CD4-positive, alpha-beta T cell (primary cell): Measurements from ENCODE around the gene TEAD4. TPM values are rescaled to one million over a fixed set of nuclear protein-coding genes. Genes with fewer than 3 reads are reported as not detected.

ENCODE experiments used
- ATAC-seq: fragments of 200-7000 bp; cut with Tn5 transposase; one replicate; pipeline ENCODE4 v1.10.0; 2022; ENCODE audit warnings: mild to moderate bottlenecking; ENCODE audit not compliant: poor library complexity
- CTCF ChIA-PET: fragments of 350-600 bp; sonication (Branson Sonifier 250); formaldehyde crosslinking; loops from one replicate; lab custom pipeline; 2021; ENCODE audit warnings: antibody characterized with exemption, inconsistent platforms; lab: Charles Lee
- POLR2A ChIA-PET: fragments of 350-600 bp; sonication (Branson Sonifier 250); formaldehyde crosslinking; loops from one replicate; lab custom pipeline; 2021; ENCODE audit warnings: antibody characterized with exemption, inconsistent platforms; lab: Charles Lee
- DNase-seq, 14 experiments: peaks; one replicate each; pipeline ENCODE4 v3.0.0-alpha.2; 2013 to 2020; ENCODE audit warnings: mixed read lengths in 2 of 14
- H3K27ac ChIP-seq, 2 donors: one replicate each; pipeline versions ENCODE4 v1.5.1 to v1.7.0; 2013; ENCODE audit warnings: low read length in 2 of 2, low read depth in 1 of 2, mild to moderate bottlenecking in 1 of 2
- H3K27me3 ChIP-seq, 2 experiments: 1 replicate in 1 of 2; 2 replicates in 1 of 2; pipeline versions ENCODE4 v1.6.1 to v1.7.0; 2013; ENCODE audit warnings: low read length in 2 of 2, control low read depth in 1 of 2, mild to moderate bottlenecking in 1 of 2, moderate library complexity in 1 of 2; ENCODE audit not compliant: insufficient read depth in 2 of 2, control insufficient read depth in 1 of 2
- H3K36me3 ChIP-seq: one replicate; pipeline ENCODE4 v1.6.1; 2013; ENCODE audit warnings: low read length, control low read depth; ENCODE audit not compliant: insufficient read depth
- H3K4me1 ChIP-seq: one replicate; pipeline ENCODE4 v1.6.1; 2013; ENCODE audit warnings: low read length, control low read depth; ENCODE audit not compliant: insufficient read depth
- H3K4me3 ChIP-seq: one replicate; pipeline ENCODE4 v1.5.1; 2013; ENCODE audit warnings: mild to moderate bottlenecking, low read length, moderate library complexity
- H3K9me3 ChIP-seq, 2 experiments: 1 replicate in 1 of 2; 2 replicates in 1 of 2; pipeline versions ENCODE4 v1.6.1 to v1.7.0; 2013; ENCODE audit warnings: low read length in 2 of 2, mild to moderate bottlenecking in 2 of 2, control low read depth in 1 of 2, moderate library complexity in 1 of 2; ENCODE audit not compliant: control insufficient read depth in 1 of 2, insufficient read depth in 1 of 2
- H3K27ac Mint-ChIP-seq: one replicate; pipeline ENCODE4 v1.8.0; 2020; ENCODE audit warnings: mixed read lengths
- H3K27me3 Mint-ChIP-seq: one replicate; pipeline ENCODE4 v1.8.0; 2021; ENCODE audit warnings: mixed read lengths
- H3K36me3 Mint-ChIP-seq: one replicate; pipeline ENCODE4 v1.8.0; 2021; ENCODE audit warnings: low read depth, mixed read lengths
- H3K4me1 Mint-ChIP-seq: one replicate; pipeline ENCODE4 v1.8.0; 2021; ENCODE audit warnings: low read depth, mixed read lengths
- H3K4me3 Mint-ChIP-seq: one replicate; pipeline ENCODE4 v1.8.0; 2020; ENCODE audit warnings: mild to moderate bottlenecking, mixed read lengths
- H3K9me3 Mint-ChIP-seq: one replicate; pipeline ENCODE4 v1.8.0; 2020; ENCODE audit warnings: mixed read lengths
- CTCF ChIP-seq: fragments of 200-600 bp; IDR thresholded peaks from one replicate; pipeline ENCODE4 v1.8.0; 2022; ENCODE audit warnings: antibody characterized with exemption, mild to moderate bottlenecking
- intact Hi-C, 2 experiments: fragments of 100-400 bp; cut with DNase I in 1 of 2; cut with micrococcal nuclease in 1 of 2; formaldehyde crosslinking; loops; one replicate each; pipeline versions ENCODE4 v1.15.1 to v1.9.0; 2023 to 2025; cut with DNase I, micrococcal nuclease
- total RNA-seq, 174 experiments: library from RNA in 2 of 174; stranded (reverse) in 2 of 174; gene quantifications; one replicate each; pipeline ENCODE4 v1.2.3 and lab custom pipeline; 2021 to 2026

Gene TEAD4
- total RNA-seq, 2 experiments from 2014 or later = not detected

GRCh38 chr12:2960390-2960956, 1.3 kb downstream of the TEAD4 start:
- Mint-ChIP-seq H3K27ac (no peak overlapping the region), H3K27me3 (peaks cover 64% of the 10 kb centered on the region), H3K4me3 (peak overlapping the region; percentile 40), H3K36me3 (no peaks in the 10 kb centered on the region), H3K9me3 (no peaks in the 10 kb centered on the region), H3K4me1 (peaks cover 16% of the 10 kb centered on the region)
- H3K4me1 ChIP-seq = peaks cover 10% of the 10 kb centered on the region
- CTCF ChIA-PET = no interaction called here
- no peak overlapping the region for H3K27ac ChIP-seq
- intact Hi-C loops = no loop called here
- TF ChIP-seq CTCF = no peak
- H3K9me3 ChIP-seq = peaks cover 0 to 4% of the 10 kb centered on the region in 2 experiments
- ATAC-seq (no peak), DNase-seq (no peak)
- POLR2A ChIA-PET = no interaction called here
- H3K36me3 ChIP-seq = no peaks in the 10 kb centered on the region
- H3K4me3 ChIP-seq = no peak overlapping the region
- H3K27me3 ChIP-seq = peaks cover 46 to 60% of the 10 kb centered on the region in 2 experiments

GRCh38 chr12:2960996-2961616, 1.9 kb downstream of the TEAD4 start:
- H3K36me3 Mint-ChIP-seq = no peaks in the 10 kb centered on the region
- peaks cover 65% of the 10 kb centered on the region for H3K27me3 Mint-ChIP-seq
- no peaks in the 10 kb centered on the region for H3K36me3 ChIP-seq
- no peak overlapping the region for H3K27ac Mint-ChIP-seq
- no peak for TF ChIP-seq CTCF
- ChIA-PET POLR2A (no interaction called here), CTCF (no interaction called here)
- DNase-seq = no peak
- H3K9me3 Mint-ChIP-seq = no peaks in the 10 kb centered on the region
- peak overlapping the region; percentile 40 for H3K4me3 Mint-ChIP-seq
- peaks cover 0 to 4% of the 10 kb centered on the region in 2 experiments for H3K9me3 ChIP-seq
- H3K4me3 ChIP-seq = no peak overlapping the region
- H3K27me3 ChIP-seq = peaks cover 46 to 60% of the 10 kb centered on the region in 2 experiments
- H3K27ac ChIP-seq = no peak overlapping the region
- H3K4me1 ChIP-seq = peaks cover 10% of the 10 kb centered on the region
- no peak for ATAC-seq
- intact Hi-C loops = no loop called here
- peaks cover 16% of the 10 kb centered on the region for H3K4me1 Mint-ChIP-seq

- no peak for TF ChIP-seq CTCF
- H3K27ac Mint-ChIP-seq = no peak overlapping the region
- H3K36me3 Mint-ChIP-seq = no peaks in the 10 kb centered on the region
- intact Hi-C loops = no loop called here
- ATAC-seq (no peak), DNase-seq (no peak)
- H3K9me3 Mint-ChIP-seq = no peaks in the 10 kb centered on the region
- ChIA-PET POLR2A (no interaction called here), CTCF (no interaction called here)
- peaks cover 16% of the 10 kb centered on the region for H3K4me1 Mint-ChIP-seq
- no peak overlapping the region for H3K4me3 Mint-ChIP-seq
- H3K27me3 Mint-ChIP-seq = peaks cover 61% of the 10 kb centered on the region
- peaks cover 46 to 60% of the 10 kb centered on the region in 2 experiments for H3K27me3 ChIP-seq
- peaks cover 0 to 4% of the 10 kb centered on the region in 2 experiments for H3K9me3 ChIP-seq
- no peak overlapping the region for H3K4me3 ChIP-seq
- H3K27ac ChIP-seq = no peak overlapping the region
- peaks cover 10% of the 10 kb centered on the region for H3K4me1 ChIP-seq
- no peaks in the 10 kb centered on the region for H3K36me3 ChIP-seq
These were observed 2.5 kb downstream of the TEAD4 start for GRCh38 chr12:2961705-2962104.
